NCI-H446 (cell line): Measurements from ENCODE around the gene ATP4B.

Experiments
- DNase-seq, 2 experiments: peaks; one replicate each; lab custom pipeline; 2025; lab: John Stamatoyannopoulos, UW

Gene ATP4B

DNA sequence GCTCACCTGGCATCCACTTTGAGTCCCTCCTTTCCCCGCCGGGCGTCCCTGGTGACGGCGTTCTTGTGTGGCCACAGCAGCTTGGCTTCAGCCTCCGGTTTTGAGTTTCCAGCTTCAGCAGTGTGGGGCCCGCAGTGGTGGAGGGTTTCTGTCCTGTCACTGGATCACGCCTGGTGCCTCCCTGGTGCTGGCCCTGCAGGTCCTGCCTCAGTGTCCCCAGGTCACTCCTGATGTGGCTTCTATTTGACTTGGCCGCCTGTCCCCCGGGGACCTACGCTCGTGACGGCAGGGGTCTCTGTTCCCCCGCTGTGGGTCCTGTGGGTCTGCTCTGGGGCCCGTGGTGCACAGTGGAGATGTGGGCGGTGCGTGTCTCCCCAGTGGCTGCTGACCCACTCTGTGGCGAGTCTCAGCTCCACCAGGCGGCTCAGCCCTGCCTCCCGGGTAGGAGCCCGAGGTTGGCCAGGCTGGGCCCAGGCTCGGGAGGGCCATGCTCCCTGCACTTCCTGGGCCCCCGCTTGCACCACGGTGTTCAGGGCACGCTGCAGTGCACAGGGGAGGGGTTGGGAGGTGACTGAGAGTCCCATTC lies 1.9 kb downstream of the ATP4B start:
- no peak for DNase-seq

- DNase-seq: no peak
These were observed 2.5 kb downstream of the ATP4B start for GRCh38 chr13:113655346-113656002.

DNA sequence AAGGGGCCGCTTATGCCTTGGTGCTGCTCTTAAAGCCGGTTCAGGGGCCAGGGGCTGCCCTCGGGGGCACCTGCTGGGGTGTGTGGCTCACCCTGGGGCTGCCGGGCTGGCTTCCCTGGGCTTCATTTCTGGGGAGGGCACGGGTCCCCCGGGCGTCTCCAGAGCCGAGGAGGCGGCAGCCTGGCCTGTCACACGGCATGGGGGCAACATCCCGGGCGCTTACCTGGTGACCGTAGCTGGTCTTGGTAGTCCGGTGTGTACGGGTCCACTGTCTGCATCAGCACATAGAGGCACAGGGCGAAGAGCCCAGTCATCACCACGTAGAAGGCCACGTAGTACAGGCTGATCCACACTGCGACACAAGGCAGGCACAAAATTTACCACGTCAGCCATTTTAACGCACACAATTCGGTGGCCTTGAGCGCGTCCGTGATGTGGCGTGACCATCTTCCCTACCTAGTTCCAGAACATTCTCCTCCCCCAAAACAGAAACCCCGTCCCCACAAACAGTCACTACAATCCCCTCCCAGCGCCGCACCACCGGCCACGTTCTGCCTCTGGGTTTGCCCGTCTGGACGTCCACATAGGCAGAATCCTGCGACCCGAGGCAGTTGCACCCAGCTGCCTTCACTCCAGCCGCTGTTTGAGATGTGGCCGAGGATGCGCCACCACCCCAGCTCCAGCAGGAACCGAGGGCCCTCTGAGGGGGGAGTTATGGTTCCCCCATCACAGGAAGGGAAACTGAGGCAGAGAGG lies 3.2 kb downstream of the ATP4B start:
- no peak for DNase-seq

DNA sequence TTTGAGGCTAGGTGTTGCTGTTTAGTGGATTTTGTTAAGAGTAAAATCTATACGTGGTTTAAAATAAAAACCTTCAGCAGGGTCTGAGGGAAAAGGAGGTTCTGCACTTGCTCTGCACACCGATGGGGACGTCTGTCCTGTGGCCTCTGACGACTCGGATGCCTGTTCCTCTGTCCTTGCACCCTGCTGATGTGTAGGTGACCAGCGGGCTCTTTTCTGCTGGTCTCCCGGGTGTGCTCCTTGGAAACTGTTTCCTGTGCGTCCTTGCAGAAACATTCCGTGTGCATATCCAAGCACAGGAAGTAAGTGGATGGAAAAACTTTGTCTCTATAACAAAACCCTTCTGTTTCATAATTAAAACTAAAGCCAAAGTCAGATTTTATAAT lies 3.8 kb downstream of the ATP4B start:
- DNase-seq: no peak

- no peak for DNase-seq
These were observed 4.5 kb downstream of the ATP4B start for GRCh38 chr13:113653264-113654174.

- no peak for DNase-seq
These were observed 5.4 kb downstream of the ATP4B start for GRCh38 chr13:113652404-113653263.

- no peak for DNase-seq
These were observed 6.2 kb downstream of the ATP4B start for GRCh38 chr13:113651511-113652403.

- no peak for DNase-seq
These were observed 7.3 kb downstream of the ATP4B start for GRCh38 chr13:113650731-113651148.

DNA sequence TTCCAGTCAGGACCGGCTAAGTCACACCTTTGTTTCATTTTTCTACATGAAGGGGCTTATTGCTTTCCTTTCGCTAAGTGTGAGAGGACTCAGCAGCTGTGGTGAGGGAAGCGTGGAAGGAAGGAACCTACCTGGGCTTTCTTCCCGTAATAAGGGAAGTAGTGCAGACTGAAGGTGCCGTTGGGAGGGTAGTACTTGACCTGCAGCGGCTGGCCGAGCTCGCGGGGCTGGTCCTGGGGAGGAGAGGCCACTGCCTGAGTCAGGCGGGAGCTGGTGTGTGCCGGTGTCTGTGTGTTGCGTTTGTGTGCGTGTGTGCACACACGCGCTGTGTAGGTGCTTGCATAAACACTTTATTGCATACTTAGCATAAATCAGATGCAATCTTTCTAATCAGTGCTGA lies 7.7 kb downstream of the ATP4B start:
- no peak for DNase-seq

DNA sequence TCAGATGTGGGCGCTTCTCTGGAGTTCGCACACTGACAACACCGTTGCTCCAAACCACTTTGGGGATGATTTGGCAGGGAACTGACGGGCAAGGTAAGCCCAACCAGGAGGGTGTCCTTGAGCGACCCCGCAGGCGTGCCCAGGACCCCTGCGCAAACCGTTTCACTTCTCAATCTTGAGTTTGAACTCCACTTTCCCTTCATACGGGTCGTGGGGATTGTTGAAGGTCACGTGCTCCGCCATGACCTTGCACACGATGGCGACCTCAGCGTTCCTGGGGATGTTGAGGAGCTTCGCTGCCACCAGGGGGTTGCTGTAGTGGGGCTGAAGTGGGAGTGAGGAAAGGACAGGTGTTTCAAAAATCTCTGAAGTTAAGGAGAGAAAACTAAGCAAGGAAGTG lies 8.8 kb downstream of the ATP4B start:
- DNase-seq: no peak

DNA sequence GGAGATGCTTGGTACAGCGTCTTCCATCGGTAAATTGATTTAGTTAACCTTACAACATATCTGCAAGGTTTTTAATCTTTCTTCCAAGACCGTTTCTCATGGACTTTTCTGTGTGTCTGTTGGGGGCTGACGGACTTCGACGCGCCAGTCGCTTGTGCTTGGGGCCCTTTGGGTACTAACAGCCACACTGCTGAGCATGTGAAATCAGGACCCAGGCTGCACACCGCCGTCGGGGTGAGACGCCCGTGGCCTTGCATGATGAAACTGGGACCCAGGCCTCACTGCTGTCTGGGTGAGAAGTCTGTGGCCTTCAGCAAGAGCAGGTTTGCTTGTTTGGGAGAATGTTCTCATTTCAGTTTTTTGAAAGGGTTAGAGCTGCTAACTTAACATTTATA lies 9.8 kb downstream of the ATP4B start:
- DNase-seq: no peak

GRCh38 chr13:113647351-113648215 lies 10.4 kb downstream of the ATP4B start:
- peak in 1 of 2 experiments; percentile 66 for DNase-seq

DNA sequence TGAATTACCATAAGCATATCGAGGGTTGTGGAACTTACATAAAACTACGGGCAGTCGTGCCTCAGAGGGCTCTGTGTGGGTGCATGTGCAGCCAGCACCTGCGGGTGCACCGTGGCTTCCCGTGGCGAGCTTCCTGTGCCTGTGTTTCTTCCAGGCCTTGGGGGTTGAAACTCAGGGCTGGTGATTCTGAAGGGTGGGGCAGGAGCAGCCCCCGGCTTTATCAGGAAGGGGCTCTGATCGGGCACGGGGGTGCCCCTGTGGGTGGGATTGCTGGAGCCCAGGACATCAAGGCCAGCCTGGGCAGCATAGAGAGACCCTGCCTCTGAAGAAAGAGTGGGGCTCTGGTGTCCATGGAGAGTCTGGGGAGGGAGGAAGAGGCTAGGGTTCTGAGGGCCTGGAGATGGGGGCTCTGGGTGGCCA lies 11.1 kb downstream of the ATP4B start:
- no peak for DNase-seq

DNA sequence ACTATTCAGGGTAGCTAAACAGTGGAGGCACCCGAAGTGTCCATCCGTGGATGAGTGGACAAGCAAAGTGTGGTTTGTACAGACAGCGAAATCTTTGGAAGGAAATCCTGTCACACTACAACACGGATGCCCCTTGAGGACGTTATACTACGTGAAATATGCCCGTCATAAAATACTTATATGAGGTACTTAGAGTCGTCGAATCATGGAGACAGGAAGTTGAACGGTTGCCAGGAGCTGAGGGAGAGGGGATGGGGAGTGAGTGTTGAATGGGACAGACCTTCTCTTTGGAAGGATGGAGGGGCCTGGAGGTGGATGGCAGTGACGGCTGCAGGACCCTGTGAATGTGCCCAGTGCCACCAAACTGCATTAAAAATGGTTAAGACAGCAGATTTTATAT lies 11.6 kb downstream of the ATP4B start:
- DNase-seq: no peak

- no peak for DNase-seq
These were observed 12.7 kb downstream of the ATP4B start for GRCh38 chr13:113645329-113645728.

GRCh38 chr13:113644800-113645199 lies 13.2 kb downstream of the ATP4B start:
- DNase-seq: no peak

DNA sequence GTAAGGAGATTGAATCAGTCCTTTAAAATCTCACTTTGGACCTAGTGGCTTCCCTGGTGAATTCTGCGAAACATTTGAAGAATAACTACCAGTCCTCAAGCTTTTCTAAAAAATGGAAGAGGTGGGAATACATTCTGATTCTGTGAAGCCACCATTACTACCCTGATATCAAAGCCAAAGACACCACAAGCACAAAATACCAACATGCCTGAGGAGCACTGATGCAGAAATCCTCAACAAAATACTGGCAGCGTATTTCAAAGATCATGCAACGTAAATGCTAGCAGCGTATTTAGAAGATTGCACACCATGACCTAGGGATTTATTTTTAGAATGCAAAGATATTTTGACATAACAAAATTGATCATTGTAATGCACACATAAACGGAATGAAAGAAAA lies 14.4 kb downstream of the ATP4B start:
- DNase-seq: no peak

GRCh38 chr13:113642563-113642962 lies 15.4 kb downstream of the ATP4B start:
- DNase-seq: no peak

DNA sequence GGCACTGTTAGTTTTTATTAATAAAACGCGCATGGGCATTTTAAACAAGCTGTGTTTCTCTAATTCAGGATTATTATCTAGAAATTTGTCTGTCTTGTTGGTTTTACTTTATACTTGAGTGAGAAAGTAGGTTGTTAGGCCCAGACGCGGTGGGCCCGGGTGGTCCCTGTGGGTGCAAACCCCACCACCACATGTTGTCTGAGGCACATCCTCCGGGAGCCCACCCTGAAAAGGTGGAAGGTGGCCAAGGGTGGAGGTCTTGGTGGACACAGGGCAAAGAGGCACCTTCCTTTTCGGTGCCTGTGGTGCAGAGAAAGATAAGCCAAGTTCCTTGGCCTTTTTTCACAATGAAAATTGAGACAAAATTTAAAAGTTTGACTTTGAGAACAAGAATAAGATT lies 16.6 kb downstream of the ATP4B start:
- no peak for DNase-seq
